GM19240 (cell line): Measurements from ENCODE around the gene SPIRE2.
"Not testable (repeated sequence)": the region's sequence is repeated elsewhere in the genome, so short reads cannot be mapped to it uniquely, and the experiment has no call there.

ENCODE experiments used
- DNase-seq: peaks from one replicate; pipeline ENCODE4 v3.0.0; 2011; ENCODE audit warnings: low spot score; ENCODE audit not compliant: insufficient read length

Gene SPIRE2

DNA sequence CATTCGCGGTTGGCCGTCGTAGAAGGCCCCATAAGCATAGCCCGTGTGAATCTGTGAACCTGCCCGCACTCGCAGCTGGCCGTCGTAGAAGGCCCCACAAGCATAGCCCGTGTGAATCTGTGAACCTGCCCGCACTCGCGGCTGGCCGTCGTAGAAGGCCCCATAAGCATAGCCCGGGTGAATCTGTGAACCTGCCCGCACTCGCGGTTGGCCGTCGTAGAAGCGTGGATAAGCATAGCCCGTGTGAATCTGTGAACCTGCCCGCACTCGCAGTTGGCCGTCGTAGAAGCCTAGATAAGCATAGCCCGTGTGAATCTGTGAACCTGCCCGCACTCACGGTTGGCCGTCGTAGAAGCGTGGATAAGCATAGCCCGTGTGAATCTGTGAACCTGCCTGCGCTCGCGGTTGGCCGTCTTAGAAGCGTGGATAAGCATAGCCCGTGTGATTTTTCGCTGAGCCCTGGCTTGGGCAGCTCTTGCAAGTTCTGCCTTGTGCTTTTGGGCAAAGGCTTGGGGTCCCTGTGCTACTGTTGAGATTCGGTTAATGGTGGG is 6.6 kb downstream of the SPIRE2 start:
- not testable (repeated sequence) for DNase-seq

DNA sequence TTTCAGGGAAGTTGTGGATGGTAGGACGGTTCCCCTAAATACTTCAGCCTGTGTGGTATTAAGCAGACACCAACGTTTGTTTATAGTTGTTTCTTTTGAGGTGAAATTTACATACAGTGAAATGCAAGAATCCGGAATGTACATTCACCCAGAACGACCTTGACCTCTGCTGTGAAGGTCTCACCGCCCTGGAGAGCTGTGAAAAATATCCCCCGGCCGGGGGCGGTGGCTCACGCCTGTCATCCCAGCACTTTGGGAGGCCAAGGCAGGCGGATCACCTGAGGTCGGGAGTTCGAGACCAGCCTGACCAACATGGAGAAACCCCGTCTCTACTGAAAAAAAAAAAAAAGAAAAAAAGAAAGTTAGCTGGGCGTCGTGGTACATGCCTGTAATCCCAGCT is 8.2 kb downstream of the SPIRE2 start:
- DNase-seq = not testable (repeated sequence)

DNA sequence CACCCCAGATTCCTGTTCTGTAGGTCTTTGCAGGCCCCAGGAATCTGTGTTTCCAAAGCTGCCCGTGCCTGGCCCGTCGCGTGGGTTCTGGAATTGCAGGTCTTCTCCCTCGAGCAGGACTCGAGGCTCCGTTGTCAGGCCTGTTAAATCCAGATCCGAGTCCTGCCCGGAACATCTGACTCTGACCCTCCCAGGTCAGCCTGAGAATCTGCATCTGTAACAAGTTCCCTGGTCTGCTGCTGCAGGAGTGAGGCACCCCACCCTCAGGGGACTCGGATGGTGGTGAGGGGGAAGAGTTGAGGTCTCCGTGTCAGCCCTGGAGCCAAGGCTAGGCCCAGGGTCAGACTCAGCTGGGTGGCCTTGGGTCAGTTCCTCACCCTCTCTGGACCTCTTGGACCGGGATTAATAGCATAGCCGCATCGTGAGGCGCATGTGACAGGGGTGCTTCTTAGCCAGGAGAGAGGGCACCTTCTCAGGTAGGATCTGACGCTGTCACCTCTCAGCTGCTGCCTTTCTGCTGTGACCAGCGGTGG is 8.8 kb downstream of the SPIRE2 start:
- no peak for DNase-seq

DNA sequence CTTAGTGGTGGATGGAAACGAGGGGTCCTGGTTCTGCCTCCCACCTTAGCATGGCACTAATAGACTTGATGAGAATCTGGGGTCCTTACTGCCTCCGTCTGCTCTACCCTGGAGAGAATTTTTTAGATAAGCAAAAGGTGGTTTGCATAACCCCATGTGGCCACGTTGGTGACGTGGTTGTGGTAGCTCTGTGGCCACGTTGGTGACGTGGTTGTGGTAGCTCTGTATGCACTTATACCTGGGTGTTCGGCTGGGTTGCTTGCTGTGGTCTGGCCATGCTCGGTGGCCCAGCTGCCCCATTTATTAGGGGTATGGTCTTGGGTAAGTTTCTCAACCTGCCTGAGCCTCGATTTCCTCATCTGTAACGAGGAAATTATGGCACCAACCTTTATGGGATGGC is 13.0 kb downstream of the SPIRE2 start:
- no peak for DNase-seq

DNA sequence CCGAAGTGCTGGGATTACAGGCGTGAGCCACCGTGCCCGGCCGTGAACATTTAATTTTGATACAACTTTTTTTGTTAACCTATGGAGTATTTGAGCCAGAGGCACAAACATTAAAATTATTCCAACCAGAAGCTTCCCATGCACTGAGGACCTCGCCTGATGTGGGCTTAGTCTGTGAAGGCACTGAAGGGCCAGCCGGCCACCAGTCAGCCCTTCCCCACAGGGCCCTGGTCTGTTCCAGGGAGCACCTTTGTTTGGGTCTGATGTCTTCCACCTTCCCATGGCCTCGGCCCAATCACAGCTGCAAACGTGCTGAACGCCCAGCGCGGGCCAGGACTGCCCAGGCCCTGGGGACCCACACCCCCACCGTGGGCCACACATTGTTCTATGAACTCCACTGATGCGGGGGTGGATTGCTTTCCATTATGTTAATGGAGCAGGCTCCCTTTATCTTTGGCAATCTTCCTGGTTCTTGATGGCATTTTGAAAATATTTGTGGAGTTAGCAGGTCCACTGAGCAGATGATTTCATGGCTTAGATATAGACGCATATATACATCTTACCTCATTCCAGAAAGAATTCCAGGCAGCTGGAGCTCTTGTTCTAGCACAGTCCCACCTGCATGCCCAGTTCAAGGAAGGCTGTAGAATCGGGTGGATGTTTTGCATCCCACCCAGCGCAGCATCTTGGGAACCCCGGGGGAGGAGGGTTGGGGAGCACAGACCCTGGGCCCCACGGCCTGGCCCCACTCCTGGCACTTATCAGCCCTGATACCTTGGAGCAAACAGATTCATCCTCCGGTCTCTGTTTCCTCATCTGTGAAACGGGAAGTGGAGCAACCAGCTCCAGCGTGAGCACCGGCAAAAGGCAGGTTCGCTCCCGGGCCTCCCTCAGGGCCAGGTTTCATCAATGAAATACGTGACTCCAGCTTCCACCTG is 14.5 kb downstream of the SPIRE2 start:
- DNase-seq = no peak

DNA sequence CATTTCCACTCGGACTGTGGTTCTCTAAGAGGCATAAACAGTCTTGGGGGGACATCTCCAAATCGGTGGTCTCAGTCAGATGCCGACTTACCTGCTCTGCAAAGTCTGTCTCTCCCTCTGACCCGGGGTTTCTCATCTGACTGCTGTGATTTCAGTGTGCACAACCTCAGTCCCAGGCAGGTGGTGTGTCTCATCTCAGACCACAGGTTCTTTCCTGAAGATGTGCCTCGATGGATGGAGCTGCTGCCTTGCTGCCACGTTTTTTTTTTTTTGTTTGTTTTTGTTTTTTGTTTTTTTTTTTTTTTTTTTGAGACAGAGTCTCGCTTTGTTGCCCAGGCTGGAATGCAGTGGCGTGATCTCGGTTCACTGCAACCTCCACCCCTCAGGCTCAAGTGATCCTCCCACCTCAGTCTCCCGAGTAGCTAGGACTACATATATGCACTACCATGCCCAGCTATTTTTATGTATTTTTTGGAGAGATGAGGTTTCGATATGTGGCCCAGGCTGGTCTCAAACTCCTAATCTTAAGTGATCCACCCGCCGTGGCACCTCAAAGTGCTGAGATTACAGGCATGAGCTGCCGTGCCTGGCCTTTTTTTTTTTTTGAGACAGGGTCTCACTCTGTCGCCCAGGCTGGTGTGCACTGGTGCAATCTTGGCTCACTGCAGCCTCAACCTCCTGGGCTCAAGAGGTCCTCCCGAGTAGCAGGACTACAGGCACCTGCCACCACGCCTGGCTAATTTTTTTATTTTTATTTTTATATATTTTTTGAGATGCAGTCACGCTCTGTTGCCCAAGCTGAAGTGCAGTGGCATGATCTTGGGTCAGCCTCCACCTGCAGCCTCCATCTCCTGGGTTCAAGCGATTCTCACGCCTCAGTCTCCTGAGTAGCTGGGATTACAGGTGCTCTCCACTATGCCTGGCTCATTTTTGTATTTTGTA is 15.4 kb downstream of the SPIRE2 start:
- no peak for DNase-seq

DNA sequence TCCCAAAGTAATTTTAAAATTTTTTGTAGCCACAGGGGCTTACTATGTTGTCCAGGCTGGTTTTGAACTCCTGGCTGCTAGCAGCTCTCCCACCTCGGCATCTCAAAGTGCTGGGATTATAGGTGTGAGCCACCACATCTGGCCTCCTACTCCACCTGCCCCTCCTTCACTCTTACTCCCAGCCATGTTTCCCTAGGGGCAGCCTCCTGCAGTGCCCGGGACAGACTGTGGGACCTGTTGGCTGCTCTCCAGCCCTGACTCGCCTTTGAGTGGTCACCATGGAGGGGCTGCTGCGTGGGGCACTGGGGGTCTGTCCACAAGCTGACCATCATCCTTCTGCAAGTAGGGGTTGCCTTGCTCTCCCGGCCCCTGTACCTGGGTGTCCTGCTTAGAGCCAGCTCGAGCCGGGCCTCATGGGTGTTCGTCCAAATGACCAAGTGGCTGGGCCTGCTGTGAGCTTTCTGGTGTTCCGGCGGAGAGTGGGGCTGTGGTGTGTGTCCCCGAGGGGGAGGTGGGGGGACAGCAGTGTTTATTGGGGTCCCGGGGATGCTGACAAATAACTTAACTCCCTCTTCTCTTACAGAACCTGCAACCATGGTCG is 16.6 kb downstream of the SPIRE2 start:
- DNase-seq = no peak

DNA sequence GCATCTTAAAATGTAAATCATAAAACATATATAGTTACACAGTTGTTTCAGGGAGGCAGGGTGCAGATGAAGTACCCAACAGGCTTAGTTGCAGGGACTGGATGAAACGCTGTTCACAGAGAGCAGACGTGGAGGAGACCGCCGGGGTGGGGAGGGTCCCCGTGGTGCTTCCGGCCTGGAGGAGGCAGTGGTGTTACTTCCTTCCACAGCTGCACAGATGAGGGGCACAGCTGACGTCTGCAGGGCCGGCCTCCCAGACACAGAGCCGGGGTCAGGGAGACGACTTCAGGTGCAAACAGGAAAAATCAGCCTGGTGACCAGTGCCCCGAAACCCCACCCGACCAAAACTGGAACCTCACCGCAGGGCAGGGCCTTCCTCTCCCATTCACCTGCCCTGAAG is 17.1 kb downstream of the SPIRE2 start:
- no peak for DNase-seq

DNA sequence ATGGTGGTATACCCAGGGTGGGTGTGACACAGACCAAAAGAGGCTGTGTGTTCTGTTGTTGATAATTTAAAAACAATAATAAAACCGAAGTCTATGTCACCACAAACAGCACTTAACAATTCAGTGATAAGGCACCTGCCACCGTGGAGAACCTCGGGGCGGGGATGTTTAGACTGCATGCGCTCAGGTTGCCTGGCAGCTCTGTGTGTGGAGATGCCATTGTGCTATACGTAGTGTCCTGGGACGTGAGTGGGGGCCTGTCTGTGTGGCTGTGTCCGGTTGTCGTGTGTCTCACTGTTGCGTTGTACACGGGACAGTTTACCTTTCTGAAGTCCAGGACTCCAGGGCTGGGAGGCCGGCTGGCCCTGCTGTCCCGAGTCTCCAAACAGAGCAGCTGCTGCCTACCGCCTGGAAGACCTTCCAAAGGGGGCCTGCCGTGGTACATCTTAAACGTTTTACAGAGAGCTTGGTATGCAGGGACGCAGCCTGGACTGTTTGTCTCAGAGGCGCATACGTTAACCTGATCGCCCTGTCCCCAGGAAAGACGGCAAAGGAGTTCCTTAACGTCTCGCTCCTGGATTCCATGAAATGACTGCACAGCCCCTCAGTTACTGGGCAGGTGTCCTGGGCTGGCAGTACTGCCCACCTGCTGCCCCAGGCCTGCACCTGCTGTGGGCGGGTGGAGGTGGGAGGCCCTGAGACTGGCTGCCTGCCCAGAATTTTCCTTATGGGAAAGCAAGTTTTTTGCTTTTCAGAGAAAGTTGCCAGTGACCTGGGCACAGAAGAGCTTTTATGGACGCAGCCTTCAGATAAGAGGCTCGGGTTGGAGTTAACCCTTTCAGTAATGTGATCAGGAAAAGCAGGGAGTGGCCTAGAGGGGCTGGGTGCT is 19.0 kb downstream of the SPIRE2 start:
- DNase-seq = no peak

DNA sequence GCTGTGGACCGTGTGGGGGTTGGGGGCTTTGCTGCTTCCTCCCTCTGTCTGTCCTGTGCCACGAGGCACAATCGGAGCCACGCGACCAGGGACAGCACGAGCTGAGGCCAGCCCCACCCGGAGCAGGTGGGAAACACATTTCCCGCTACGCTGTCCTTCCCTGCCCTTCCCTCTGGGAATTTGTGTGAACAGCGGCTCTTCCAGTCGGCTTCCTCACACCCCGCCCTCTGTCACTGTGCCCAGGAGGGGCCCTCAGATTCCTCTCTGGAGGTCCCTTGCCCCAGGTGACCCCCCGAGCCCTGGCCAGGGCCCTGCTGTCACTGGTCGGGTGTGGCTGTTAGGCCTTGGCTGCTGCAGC is 19.6 kb downstream of the SPIRE2 start:
- no peak for DNase-seq

DNA sequence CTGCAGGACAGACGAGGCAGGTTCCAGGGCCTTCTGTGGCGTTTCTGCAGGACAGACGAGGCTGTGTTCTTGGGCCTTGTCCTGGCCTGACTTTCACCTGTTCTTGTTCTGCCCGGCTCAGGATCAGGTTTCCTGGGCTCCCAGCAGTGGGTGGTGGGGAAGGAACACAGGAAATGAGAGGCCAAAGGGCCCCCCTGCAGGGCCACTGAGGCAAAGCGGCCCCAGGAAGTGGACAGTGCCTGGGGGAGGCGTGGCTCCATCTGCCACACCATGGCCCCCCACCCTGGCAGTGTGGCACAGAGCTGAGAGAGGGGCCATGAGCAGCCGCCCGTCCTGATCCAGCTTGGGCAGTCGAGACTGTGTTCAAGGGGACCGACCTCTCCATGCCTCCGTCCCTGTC is 20.7 kb downstream of the SPIRE2 start:
- DNase-seq = no peak

DNA sequence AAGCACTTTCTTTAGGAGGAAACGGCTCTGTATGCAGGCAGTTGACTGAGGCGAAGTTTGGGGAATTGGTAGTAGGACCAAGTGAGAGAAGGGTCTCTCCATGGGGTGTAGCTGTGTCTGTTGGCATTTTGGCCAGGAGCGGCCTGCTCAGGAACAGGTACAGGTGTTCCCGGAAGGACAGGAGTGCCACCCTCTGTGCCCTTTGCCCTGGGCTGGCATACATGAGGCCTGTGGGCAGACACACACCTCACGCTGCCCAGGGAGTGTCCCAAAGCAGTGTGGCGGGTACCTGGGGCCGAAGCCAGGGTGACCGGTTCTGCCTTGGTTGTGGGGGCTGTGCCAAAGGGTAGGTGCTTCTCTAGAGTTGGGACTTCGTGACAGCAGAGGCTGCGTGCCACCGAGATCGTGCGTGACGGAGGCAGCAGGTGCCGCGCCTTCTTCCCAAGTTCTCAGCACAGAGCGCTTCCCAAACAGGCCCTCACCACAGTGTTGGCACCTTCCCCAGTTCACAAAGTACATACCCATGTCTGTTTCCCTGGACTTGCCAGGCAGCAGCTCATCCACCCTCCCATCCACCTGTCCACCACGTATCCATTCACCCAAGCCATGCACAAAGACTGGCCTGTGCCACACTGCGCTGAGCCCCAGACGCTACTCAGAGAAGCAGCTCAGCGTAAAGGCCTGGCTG is 25.2 kb downstream of the SPIRE2 start:
- no peak for DNase-seq

DNA sequence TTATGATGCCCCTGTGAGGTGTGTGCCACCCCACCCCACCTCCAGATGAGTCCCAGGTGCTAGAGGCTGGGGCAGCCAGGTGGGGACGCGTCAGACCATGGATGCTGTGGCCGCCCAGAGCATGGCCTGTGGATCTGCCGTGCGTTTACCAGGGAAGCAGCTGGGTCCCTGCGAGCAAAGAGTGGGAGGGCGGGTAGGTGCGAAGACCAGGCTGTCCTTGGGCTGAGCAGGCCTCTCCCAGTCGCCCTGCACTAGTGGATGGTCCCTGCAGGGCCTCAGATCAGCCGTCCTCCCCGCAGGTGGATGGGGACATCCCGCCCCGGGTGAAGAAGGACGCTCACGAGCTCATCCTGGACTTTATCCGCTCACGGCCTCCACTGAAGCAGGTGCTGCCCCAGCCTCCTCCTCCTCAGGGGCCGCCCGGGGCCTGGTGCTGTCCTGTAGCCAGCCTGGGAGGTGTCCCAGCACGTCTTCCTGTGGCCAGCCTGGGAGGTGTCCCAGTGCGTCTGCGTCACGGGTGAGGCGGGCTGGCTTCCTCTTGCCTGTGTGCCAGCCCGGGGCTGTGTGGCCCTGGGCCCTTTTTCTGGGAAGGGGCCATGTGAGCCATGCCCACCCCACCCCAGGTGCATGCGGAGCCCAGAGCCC is 27.1 kb downstream of the SPIRE2 start:
- no peak for DNase-seq

DNA sequence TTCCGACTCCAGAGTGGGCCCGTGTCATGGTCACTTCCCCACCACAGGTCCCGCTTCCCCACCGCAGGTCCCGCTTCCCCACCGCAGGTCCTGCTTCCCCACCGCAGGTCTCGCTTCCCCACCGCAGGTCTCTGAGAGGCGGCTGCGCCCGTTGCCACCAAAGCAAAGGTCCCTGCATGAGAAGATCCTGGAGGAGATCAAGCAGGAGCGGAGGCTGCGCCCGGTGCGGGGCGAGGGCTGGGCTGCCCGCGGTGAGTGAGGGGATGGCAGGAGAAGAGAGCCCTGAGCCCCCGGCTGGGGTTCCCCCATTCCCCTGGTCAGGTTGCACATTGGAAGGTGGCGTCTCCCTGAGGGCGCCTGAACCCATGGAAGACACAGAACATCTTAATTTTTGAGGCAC is 27.7 kb downstream of the SPIRE2 start:
- DNase-seq = no peak

DNA sequence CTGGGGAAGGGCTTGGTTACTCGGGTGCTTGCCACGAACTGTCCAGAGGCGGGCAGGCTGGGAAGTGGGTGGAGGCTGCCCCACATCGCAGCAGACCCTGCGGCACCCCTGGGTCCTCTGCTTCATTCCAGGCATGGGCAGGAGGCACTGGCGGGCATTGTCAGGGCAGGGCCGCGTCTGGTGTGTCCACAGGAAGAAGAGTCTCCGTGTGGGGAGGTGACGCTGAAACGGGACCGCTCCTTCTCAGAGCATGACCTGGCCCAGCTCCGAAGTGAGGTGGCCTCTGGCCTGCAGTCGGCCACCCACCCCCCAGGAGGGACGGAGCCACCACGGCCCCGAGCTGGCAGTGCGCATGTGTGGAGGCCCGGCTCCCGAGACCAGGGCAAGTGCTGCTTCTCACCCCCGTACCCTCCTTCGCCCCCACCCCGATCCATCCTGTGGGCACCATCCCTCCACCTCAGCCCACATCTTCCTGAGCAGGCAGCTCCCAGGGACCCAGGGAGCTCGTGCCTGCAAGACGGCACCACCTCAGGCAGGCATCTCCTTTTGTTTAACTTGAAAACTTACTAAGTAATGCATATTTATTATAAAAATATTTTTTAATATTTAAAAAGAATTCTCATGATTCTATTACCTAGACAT is 30.8 kb downstream of the SPIRE2 start:
- no peak for DNase-seq

DNA sequence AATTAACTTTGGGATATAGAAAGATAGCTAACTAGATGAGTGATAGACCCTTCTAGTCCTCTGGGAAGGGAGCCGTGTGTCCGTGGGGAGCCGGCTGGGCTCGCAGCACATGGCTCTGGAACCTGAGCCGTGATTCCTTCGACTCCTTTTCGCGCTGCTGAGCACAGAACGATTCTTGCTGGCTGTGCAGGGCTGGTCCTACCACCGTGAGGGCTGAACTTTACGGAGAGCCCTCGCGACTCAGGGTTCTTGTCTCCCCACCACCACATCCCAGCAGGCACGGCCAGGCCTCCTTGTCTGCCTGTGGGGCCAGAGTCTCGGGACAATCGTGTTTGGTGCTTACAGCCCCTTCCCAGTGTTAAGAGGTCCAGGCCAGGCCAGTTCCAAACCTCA is 31.3 kb downstream of the SPIRE2 start:
- DNase-seq = no peak

DNA sequence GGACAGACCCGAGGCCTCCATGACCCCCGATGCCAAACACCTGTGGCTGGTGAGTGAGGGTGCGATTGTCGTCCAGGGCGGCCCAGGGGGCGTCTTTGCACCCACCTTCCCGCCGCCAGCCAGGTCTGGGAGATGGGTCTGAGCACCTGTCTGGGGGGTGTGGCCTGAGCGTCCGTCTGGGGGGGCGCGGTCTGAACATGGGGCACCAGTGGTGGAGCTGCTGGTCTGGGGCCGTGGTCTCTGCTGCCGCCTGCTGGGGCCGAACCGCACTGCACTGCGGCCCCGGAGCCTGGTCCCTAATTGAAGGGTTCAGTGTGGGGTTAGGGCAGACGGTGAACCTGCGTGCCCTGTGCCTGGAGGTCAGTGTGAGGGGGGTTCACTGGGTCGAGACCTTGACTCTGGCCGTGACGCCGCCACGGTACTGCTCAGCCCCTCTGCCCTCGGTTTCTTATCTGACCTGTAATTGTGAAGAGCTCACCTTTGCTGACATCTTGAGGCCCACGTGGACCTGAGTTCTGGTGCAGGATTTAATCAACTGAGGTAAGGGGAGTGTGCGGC is 32.6 kb downstream of the SPIRE2 start:
- DNase-seq = peak; percentile 91

DNA sequence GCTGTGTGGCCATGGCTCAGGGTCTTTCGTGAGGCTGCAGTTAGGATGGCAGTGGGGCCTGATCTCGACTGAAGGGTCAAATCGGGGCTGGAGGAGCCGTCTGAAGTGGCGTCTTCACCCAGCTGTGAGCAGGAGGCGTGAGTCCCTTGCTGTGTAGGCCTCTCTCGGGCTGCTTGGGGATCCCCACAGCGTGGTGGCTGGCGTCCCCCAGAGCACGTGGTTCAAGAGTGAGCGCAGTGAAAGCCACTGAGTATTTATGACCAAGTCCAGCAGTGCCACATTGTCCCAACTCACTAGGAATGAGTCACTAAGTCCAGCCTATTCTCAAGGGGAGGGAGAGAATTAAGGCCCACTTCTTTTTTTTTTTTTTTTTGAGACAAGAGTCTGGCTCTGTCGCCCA is 33.4 kb downstream of the SPIRE2 start:
- no peak for DNase-seq
